CD4-positive, alpha-beta T cell (primary cell): ENCODE measurements around the gene VTCN1. TPM values are rescaled to one million over a fixed set of nuclear protein-coding genes. Genes with fewer than 3 reads are reported as not detected.

Experiments
- ATAC-seq: fragments of 200-7000 bp; cut with Tn5 transposase; one replicate; pipeline ENCODE4 v1.10.0; 2022; ENCODE audit warnings: mild to moderate bottlenecking; ENCODE audit not compliant: poor library complexity
- CTCF ChIA-PET: fragments of 350-600 bp; sonication (Branson Sonifier 250); formaldehyde crosslinking; loops from one replicate; lab custom pipeline; 2021; ENCODE audit warnings: antibody characterized with exemption, inconsistent platforms; lab: Charles Lee
- POLR2A ChIA-PET: fragments of 350-600 bp; sonication (Branson Sonifier 250); formaldehyde crosslinking; loops from one replicate; lab custom pipeline; 2021; ENCODE audit warnings: antibody characterized with exemption, inconsistent platforms; lab: Charles Lee
- DNase-seq, 14 experiments: peaks; one replicate each; pipeline ENCODE4 v3.0.0-alpha.2; 2013 to 2020; ENCODE audit warnings: mixed read lengths in 2 of 14
- H3K27ac ChIP-seq, 2 donors: one replicate each; pipeline versions ENCODE4 v1.5.1 to v1.7.0; 2013; ENCODE audit warnings: low read length in 2 of 2, low read depth in 1 of 2, mild to moderate bottlenecking in 1 of 2
- H3K27me3 ChIP-seq, 2 experiments: 1 replicate in 1 of 2; 2 replicates in 1 of 2; pipeline versions ENCODE4 v1.6.1 to v1.7.0; 2013; ENCODE audit warnings: low read length in 2 of 2, control low read depth in 1 of 2, mild to moderate bottlenecking in 1 of 2, moderate library complexity in 1 of 2; ENCODE audit not compliant: insufficient read depth in 2 of 2, control insufficient read depth in 1 of 2
- H3K36me3 ChIP-seq: one replicate; pipeline ENCODE4 v1.6.1; 2013; ENCODE audit warnings: low read length, control low read depth; ENCODE audit not compliant: insufficient read depth
- H3K4me1 ChIP-seq: one replicate; pipeline ENCODE4 v1.6.1; 2013; ENCODE audit warnings: low read length, control low read depth; ENCODE audit not compliant: insufficient read depth
- H3K4me3 ChIP-seq: one replicate; pipeline ENCODE4 v1.5.1; 2013; ENCODE audit warnings: mild to moderate bottlenecking, low read length, moderate library complexity
- H3K9me3 ChIP-seq, 2 experiments: 1 replicate in 1 of 2; 2 replicates in 1 of 2; pipeline versions ENCODE4 v1.6.1 to v1.7.0; 2013; ENCODE audit warnings: low read length in 2 of 2, mild to moderate bottlenecking in 2 of 2, control low read depth in 1 of 2, moderate library complexity in 1 of 2; ENCODE audit not compliant: control insufficient read depth in 1 of 2, insufficient read depth in 1 of 2
- H3K27ac Mint-ChIP-seq: one replicate; pipeline ENCODE4 v1.8.0; 2020; ENCODE audit warnings: mixed read lengths
- H3K27me3 Mint-ChIP-seq: one replicate; pipeline ENCODE4 v1.8.0; 2021; ENCODE audit warnings: mixed read lengths
- H3K36me3 Mint-ChIP-seq: one replicate; pipeline ENCODE4 v1.8.0; 2021; ENCODE audit warnings: low read depth, mixed read lengths
- H3K4me1 Mint-ChIP-seq: one replicate; pipeline ENCODE4 v1.8.0; 2021; ENCODE audit warnings: low read depth, mixed read lengths
- H3K4me3 Mint-ChIP-seq: one replicate; pipeline ENCODE4 v1.8.0; 2020; ENCODE audit warnings: mild to moderate bottlenecking, mixed read lengths
- H3K9me3 Mint-ChIP-seq: one replicate; pipeline ENCODE4 v1.8.0; 2020; ENCODE audit warnings: mixed read lengths
- intact Hi-C, 2 experiments: fragments of 100-400 bp; cut with DNase I in 1 of 2; cut with micrococcal nuclease in 1 of 2; formaldehyde crosslinking; loops; one replicate each; pipeline versions ENCODE4 v1.15.1 to v1.9.0; 2023 to 2025; cut with DNase I, micrococcal nuclease
- total RNA-seq, 174 experiments: library from RNA in 2 of 174; stranded (reverse) in 2 of 174; gene quantifications; one replicate each; pipeline ENCODE4 v1.2.3 and lab custom pipeline; 2021 to 2026
- TF ChIP-seq, protein P1 (sequence below): fragments of 200-600 bp; IDR thresholded peaks from one replicate; pipeline ENCODE4 v1.8.0; 2022; ENCODE audit warnings: antibody characterized with exemption, mild to moderate bottlenecking

VTCN1 gene
- total RNA-seq, 2 experiments from 2014 or later = not detected

DNA sequence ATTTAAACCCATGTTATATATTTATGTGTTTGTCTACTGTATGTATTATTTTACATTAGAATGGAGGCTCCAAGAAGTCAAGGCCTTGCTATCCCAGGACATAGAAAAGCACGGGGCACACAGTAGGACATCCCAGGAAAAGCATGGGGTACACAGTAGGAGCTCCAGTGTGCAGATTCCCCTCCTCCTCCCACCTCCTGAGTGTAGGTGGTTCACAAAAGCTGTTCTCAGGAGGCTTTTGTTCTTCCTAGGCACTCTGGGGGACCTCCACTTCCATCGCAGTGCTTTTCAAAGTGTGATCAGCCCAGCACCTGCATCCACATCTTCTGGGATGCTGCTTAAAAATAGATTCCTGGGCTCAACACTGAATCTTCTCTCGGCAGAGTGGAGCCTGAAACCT is 30.8 kb upstream of the VTCN1 start:
- no peak overlapping the region for H3K4me3 ChIP-seq
- Mint-ChIP-seq H3K27ac (no peak overlapping the region), H3K4me3 (no peak overlapping the region), H3K27me3 (peaks cover 51% of the 10 kb centered on the region), H3K9me3 (no peaks in the 10 kb centered on the region), H3K4me1 (no peaks in the 10 kb centered on the region), H3K36me3 (no peaks in the 10 kb centered on the region)
- CTCF ChIA-PET = no interaction called here
- H3K27ac ChIP-seq = no peak overlapping the region
- H3K36me3 ChIP-seq = no peaks in the 10 kb centered on the region
- TF ChIP-seq, protein P1, sequence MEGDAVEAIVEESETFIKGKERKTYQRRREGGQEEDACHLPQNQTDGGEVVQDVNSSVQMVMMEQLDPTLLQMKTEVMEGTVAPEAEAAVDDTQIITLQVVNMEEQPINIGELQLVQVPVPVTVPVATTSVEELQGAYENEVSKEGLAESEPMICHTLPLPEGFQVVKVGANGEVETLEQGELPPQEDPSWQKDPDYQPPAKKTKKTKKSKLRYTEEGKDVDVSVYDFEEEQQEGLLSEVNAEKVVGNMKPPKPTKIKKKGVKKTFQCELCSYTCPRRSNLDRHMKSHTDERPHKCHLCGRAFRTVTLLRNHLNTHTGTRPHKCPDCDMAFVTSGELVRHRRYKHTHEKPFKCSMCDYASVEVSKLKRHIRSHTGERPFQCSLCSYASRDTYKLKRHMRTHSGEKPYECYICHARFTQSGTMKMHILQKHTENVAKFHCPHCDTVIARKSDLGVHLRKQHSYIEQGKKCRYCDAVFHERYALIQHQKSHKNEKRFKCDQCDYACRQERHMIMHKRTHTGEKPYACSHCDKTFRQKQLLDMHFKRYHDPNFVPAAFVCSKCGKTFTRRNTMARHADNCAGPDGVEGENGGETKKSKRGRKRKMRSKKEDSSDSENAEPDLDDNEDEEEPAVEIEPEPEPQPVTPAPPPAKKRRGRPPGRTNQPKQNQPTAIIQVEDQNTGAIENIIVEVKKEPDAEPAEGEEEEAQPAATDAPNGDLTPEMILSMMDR = no peak
- DNase-seq = no peak
- intact Hi-C loops = no loop called here
- H3K9me3 ChIP-seq = no peaks in the 10 kb centered on the region
- no peaks in the 10 kb centered on the region for H3K4me1 ChIP-seq
- ATAC-seq = no peak
- POLR2A ChIA-PET = no interaction called here
- peaks cover 4 to 15% of the 10 kb centered on the region in 2 experiments for H3K27me3 ChIP-seq

DNA sequence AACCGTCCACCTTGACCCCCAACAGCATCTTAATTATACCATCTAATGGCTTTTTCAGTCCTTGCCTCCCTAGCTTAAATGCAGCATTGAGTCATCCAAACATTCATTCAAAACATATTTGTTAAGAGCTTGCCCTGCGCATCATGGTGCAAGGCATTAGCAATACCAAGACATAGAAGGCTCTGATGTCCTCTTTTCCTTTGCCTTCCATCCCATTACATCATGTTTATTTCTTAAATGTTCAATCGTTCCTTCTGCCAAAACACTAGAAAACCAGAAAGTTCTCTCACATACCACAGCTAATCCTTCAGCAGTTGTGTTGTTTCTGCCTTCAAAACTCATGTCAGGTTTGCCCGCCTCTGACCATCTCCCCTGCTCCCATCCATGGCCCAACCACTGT is 29.8 kb upstream of the VTCN1 start:
- TF ChIP-seq, protein P1 = no peak
- H3K27ac Mint-ChIP-seq = no peak overlapping the region
- intact Hi-C loops = no loop called here
- H3K4me3 ChIP-seq = no peak overlapping the region
- no peaks in the 10 kb centered on the region for H3K4me1 Mint-ChIP-seq
- H3K4me3 Mint-ChIP-seq = no peak overlapping the region
- no peak for DNase-seq
- no peaks in the 10 kb centered on the region for H3K4me1 ChIP-seq
- no peaks in the 10 kb centered on the region for H3K9me3 ChIP-seq
- peaks cover 4 to 15% of the 10 kb centered on the region in 2 experiments for H3K27me3 ChIP-seq
- no peak for ATAC-seq
- ChIA-PET POLR2A (no interaction called here), CTCF (no interaction called here)
- no peaks in the 10 kb centered on the region for H3K36me3 ChIP-seq
- H3K27me3 Mint-ChIP-seq = peaks cover 44% of the 10 kb centered on the region
- H3K36me3 Mint-ChIP-seq = no peaks in the 10 kb centered on the region
- H3K9me3 Mint-ChIP-seq = no peaks in the 10 kb centered on the region
- H3K27ac ChIP-seq = no peak overlapping the region

DNA sequence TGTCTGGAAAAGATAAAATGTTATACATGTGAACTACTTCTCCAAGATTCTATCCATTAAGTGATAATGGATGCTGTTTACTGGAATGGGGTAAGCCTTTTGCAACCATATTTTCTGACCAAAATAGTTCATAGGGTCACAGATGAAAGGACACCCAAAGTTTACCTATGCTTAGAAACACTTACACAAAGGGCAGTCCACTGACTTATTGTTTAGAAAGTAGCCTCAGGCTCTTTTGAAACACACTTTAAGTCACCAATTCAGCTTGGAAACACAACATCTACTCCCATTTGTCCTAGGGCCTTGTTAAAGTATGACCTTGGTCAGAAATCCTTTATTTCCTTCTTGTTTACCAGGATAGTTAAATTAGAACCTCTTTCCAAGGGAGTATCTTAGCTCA is 28.7 kb upstream of the VTCN1 start:
- POLR2A ChIA-PET = no interaction called here
- intact Hi-C loops = no loop called here
- no peak for DNase-seq
- CTCF ChIA-PET = no interaction called here
- Mint-ChIP-seq H3K36me3 (no peaks in the 10 kb centered on the region), H3K9me3 (no peaks in the 10 kb centered on the region), H3K27me3 (peaks cover 42% of the 10 kb centered on the region), H3K4me3 (no peak overlapping the region), H3K27ac (no peak overlapping the region), H3K4me1 (no peaks in the 10 kb centered on the region)
- TF ChIP-seq, protein P1 = no peak
- no peaks in the 10 kb centered on the region for H3K4me1 ChIP-seq
- no peak overlapping the region for H3K4me3 ChIP-seq
- peaks cover 4 to 11% of the 10 kb centered on the region in 2 experiments for H3K27me3 ChIP-seq
- no peaks in the 10 kb centered on the region for H3K9me3 ChIP-seq
- H3K36me3 ChIP-seq = no peaks in the 10 kb centered on the region
- ATAC-seq = no peak
- H3K27ac ChIP-seq = no peak overlapping the region
